HepG2 (cell line): ENCODE measurements around the gene PSEN1. TPM values are rescaled to one million over a fixed set of nuclear protein-coding genes. Genes with fewer than 3 reads are reported as not detected.

Experiments
- ETV6 ChIP-seq: sonication (generic); formaldehyde crosslinking; conservative IDR thresholded peaks from 2 replicates; pipeline ENCODE4 v1.4.0; 2020; ENCODE audit warnings: missing genetic modification reagents
- polyA plus RNA-seq, 8 experiments: library from polyadenylated mRNA; depleted of rRNA in 3 of 8; stranded (reverse) in 7 of 8; unstranded in 1 of 8; fragments of >200 nt; fragmentation: Illumina TruSeq in 4 of 8; extraction: Trizol in 4 of 8; gene quantifications; 2 replicates each; pipeline versions ENCODE4 v1.2.1 to v1.2.3, GENCODE V29; 2011 to 2016; ENCODE audit warnings: low read depth in 4 of 8, missing spikeins in 1 of 8, mixed read lengths in 1 of 8; ENCODE audit not compliant: insufficient read depth in 1 of 8
- total RNA-seq, 5 experiments: library from RNA; depleted of rRNA; stranded (reverse); fragments of >200 nt; fragmentation: Illumina TruSeq; extraction: Trizol; gene quantifications; 2 replicates each; pipeline ENCODE4 v1.2.3, GENCODE V29; 2016; ENCODE audit warnings: low read depth in 1 of 5
- TF ChIP-seq, protein P1 (sequence below): sonication (generic); formaldehyde crosslinking; IDR thresholded peaks from one replicate; pipeline ENCODE4 v1.5.1; 2020; ENCODE audit warnings: mild to moderate bottlenecking, missing genetic modification reagents; ENCODE audit errors: not compliant biosample characterization

Gene PSEN1
- total and polyA plus RNA-seq, 2 of the 13 experiments (the other 11 are each of a cell fraction or from before 2014, with no cell fraction given), result 12.5 to 26.6 TPM

DNA sequence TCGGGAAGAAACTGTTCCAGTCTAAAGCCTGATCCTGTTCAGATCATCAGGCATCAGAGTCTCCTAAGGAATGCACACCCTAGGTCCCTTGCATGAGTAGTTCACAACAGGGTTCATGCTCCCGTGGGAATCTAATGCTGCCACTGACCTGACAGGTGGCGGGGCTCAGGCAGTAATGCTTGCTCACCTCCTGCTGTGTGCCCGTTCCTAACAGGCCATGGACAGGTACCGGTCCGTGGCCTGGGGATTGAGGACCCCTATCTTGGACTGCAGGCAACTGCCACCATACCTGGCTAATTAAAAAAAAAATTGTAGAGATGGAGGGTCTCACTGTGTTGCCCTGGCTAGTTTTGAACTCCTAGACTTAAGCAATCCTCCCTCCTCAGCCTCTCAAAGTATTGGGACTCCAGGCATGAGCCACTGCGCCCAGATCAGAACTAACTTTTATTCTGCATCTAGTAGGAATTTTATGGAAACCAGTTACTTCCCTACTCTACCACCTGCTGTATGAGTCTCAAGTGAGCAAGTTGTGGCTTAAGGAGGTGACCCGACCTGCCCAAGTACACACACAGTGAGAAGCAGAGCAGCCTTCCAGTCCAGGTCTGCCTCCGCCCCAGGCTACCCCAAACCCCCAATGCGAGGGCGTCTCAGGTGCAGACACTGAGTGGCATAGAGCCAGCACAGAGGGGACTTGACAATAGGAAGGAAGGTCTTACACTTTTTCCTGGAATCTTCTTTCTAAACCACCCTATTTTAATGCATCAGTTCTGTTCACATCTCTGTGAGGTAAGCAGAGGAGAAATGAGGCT is 98.5 kb downstream of the PSEN1 start (continued):
- TF ChIP-seq, protein P1, sequence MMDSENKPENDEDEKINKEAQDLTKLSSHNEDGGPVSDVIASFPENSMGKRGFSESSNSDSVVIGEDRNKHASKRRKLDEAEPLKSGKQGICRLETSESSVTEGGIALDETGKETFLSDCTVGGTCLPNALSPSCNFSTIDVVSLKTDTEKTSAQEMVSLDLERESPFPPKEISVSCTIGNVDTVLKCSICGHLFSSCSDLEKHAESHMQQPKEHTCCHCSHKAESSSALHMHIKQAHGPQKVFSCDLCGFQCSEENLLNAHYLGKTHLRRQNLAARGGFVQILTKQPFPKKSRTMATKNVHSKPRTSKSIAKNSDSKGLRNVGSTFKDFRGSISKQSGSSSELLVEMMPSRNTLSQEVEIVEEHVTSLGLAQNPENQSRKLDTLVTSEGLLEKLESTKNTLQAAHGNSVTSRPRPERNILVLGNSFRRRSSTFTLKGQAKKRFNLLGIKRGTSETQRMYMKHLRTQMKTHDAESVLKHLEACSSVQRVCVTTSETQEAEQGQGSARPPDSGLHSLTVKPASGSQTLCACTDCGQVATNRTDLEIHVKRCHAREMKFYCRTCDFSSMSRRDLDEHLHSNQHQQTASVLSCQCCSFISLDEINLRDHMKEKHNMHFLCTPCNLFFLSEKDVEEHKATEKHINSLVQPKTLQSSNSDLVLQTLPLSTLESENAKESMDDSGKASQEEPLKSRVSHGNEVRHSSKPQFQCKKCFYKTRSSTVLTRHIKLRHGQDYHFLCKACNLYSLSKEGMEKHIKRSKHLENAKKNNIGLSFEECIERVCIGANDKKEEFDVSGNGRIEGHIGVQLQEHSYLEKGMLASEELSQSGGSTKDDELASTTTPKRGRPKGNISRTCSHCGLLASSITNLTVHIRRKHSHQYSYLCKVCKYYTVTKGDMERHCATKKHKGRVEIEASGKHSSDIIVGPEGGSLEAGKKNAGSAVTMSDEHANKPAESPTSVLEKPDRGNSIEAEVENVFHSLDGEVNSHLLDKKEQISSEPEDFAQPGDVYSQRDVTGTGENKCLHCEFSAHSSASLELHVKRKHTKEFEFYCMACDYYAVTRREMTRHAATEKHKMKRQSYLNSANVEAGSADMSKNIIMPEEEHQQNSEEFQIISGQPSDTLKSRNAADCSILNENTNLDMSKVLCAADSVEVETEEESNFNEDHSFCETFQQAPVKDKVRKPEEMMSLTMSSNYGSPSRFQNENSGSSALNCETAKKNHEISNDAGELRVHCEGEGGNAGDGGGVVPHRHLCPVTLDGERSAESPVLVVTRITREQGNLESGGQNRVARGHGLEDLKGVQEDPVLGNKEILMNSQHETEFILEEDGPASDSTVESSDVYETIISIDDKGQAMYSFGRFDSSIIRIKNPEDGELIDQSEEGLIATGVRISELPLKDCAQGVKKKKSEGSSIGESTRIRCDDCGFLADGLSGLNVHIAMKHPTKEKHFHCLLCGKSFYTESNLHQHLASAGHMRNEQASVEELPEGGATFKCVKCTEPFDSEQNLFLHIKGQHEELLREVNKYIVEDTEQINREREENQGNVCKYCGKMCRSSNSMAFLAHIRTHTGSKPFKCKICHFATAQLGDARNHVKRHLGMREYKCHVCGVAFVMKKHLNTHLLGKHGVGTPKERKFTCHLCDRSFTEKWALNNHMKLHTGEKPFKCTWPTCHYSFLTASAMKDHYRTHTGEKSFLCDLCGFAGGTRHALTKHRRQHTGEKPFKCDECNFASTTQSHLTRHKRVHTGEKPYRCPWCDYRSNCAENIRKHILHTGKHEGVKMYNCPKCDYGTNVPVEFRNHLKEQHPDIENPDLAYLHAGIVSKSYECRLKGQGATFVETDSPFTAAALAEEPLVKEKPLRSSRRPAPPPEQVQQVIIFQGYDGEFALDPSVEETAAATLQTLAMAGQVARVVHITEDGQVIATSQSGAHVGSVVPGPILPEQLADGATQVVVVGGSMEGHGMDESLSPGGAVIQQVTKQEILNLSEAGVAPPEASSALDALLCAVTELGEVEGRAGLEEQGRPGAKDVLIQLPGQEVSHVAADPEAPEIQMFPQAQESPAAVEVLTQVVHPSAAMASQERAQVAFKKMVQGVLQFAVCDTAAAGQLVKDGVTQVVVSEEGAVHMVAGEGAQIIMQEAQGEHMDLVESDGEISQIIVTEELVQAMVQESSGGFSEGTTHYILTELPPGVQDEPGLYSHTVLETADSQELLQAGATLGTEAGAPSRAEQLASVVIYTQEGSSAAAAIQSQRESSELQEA (CRISPR knock-in tag), result no peak
- no peak for TF ChIP-seq ETV6 (CRISPR knock-in tag)
